ENCODE measurements around the gene PNMA8B. TPM values are rescaled to one million over a fixed set of nuclear protein-coding genes. Genes with fewer than 3 reads are reported as not detected.
A peak's percentile ranks its signal among the peaks of the same experiment; 100 is the strongest.

Gene PNMA8B
- total and polyA plus RNA-seq, 12 donors: 7.6 to 63.4 (median 29.3) TPM

DNA sequence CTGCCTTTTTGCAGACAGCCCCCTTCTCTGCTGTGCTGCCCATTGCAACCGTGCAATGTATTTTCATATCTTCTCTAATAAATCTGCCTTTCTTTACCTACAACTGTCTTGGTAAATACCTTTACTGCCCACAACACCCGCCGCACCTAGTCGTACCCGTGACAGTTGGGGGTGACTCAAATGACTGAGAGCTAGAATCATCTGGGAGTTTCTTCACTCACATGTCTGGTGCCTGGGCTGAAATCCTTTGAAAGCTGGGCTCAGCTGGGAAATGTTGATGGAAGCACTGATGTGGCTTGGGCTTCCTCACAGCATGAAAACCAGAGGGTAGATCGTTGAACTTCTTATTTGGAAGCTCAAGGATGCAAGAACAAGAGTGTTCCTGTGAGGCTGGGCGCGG lies 21.5 kb downstream of the PNMA8B start:
- WGBS, 4 donors: 88 to 93% (median 89%) methylated on average over 7 to 8 of the region's 8 CpGs
- Histone ChIP-seq H3K27me3 (no peaks in the 10 kb centered on the region), H3K4me1 (replicated peaks in 1 of 2) (peaks cover 9 to 14% of the 10 kb centered on the region in 2 donors), H3K4me3 (no peak overlapping the region), H3K36me3 (replicated peaks in 1 of 2) (no peaks in the 10 kb centered on the region), H3K9me3 (replicated peaks in 1 of 3) (no peaks in the 10 kb centered on the region), H3K27ac (no peak overlapping the region)
- TF ChIP-seq, protein P1, sequence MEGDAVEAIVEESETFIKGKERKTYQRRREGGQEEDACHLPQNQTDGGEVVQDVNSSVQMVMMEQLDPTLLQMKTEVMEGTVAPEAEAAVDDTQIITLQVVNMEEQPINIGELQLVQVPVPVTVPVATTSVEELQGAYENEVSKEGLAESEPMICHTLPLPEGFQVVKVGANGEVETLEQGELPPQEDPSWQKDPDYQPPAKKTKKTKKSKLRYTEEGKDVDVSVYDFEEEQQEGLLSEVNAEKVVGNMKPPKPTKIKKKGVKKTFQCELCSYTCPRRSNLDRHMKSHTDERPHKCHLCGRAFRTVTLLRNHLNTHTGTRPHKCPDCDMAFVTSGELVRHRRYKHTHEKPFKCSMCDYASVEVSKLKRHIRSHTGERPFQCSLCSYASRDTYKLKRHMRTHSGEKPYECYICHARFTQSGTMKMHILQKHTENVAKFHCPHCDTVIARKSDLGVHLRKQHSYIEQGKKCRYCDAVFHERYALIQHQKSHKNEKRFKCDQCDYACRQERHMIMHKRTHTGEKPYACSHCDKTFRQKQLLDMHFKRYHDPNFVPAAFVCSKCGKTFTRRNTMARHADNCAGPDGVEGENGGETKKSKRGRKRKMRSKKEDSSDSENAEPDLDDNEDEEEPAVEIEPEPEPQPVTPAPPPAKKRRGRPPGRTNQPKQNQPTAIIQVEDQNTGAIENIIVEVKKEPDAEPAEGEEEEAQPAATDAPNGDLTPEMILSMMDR (IDR thresholded peaks at IDR 0.05): no peak
- TF ChIP-seq POLR2A (IDR thresholded peaks at IDR 0.05): no peak
- intact Hi-C loops (cut with DNase I): no loop called here
- DNase-seq: no peak

DNA sequence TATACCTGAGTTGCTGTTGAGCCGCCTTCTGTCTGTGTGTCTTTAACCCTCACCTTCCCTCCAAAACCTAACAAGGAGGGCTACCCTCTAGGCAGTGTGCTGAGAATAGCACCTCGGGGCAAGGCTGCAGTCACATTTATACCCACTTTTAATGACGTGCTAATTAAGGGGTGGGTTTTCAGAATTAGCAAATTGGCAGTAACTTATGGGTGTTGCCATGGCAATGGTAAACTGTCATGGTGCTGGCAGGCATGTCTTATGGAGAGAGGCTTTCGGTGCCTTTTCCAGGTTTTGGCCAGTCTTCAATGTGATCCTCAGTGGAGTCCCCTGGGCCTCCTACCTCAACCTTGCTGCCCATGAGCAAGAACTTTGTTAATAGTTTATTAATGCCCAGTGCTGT lies 23.1 kb downstream of the PNMA8B start:
- WGBS, 4 donors: 83 to 88% (median 86%) methylated on average over 3 to 4 of the region's 4 CpGs
- H3K4me1 ChIP-seq (replicated peaks in 1 of 2): peaks cover 9 to 14% of the 10 kb centered on the region in 2 donors
- H3K27me3 ChIP-seq: no peaks in the 10 kb centered on the region
- TF ChIP-seq POLR2A (IDR thresholded peaks at IDR 0.05): no peak
- TF ChIP-seq, protein P1 (IDR thresholded peaks at IDR 0.05): no peak
- DNase-seq: no peak
- no peaks in the 10 kb centered on the region for H3K36me3 ChIP-seq (replicated peaks in 1 of 2)
- H3K9me3 ChIP-seq (replicated peaks in 1 of 3): no peaks in the 10 kb centered on the region
- H3K27ac ChIP-seq: no peak overlapping the region
- intact Hi-C loops (cut with DNase I): no loop called here
- no peak overlapping the region for H3K4me3 ChIP-seq

DNA sequence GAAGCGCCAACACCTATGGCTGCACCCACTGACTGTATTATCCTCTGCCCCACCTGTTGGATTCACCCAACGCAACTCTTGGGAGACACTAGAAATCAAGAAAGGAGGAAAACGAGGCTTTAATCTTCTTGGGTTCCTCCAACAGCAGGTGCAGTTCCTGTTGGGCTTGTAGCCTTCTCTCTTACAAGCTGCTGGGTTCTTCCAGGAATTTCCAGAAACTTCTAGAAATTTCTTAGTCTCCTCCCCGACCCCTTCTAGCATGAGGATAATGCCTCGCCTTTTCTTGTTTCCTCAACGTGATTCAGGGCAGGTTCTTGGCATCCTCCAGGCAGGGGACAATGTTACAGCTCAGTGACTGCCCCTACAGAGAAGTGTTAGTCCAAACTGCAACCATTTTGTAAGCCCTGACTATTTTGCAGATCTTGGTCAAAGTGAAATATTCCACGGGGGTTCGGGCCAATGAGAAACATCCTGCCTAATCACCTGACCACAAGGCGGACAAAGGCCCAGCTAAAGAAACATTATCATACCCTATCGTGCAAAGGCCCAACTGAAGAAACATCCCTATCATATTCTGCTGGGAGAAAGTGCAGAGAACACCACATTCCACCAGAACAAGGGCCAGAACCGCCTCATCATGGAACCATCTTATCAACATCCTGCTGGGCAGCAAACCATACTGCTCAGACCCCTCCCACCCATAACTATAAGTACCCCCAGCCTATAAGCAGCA lies 23.7 kb downstream of the PNMA8B start:
- intact Hi-C loops (cut with DNase I): no loop called here
- Histone ChIP-seq H3K27ac (peak overlapping the region in 4 of 5 donors; percentile 68 to 84 (median 72)), H3K27me3 (no peaks in the 10 kb centered on the region), H3K36me3 (replicated peaks in 1 of 2) (no peaks in the 10 kb centered on the region), H3K4me1 (replicated peaks in 1 of 2) (peaks cover 9 to 19% of the 10 kb centered on the region in 2 donors), H3K4me3 (peak overlapping the region in 2 of 4 donors; percentile 29 to 56), H3K9me3 (replicated peaks in 1 of 3) (no peaks in the 10 kb centered on the region)
- no peak for DNase-seq
- TF ChIP-seq POLR2A (IDR thresholded peaks at IDR 0.05): no peak
- TF ChIP-seq, protein P1 (IDR thresholded peaks at IDR 0.05): no peak
- 62 to 72% (median 64%) methylated on average over 9 to 11 of the region's 11 CpGs for WGBS, 4 donors

GRCh38 chr19:46471116-46471733 lies 24.4 kb downstream of the PNMA8B start, which contains the start of gene PNMA8A:
PNMA8A (minus strand) TSS chr19:46471563; CDS start chr19:46471035, 528 bp downstream.
- intact Hi-C loops (cut with DNase I): no loop called here
- DNase-seq: peak; percentile 74 to 91 (median 85)
- Histone ChIP-seq H3K36me3 (replicated peaks in 1 of 2) (no peaks in the 10 kb centered on the region), H3K9me3 (replicated peaks in 1 of 3) (no peaks in the 10 kb centered on the region), H3K27ac (peak within 1 kb of the TSS; percentile 43 to 84 (median 71)), H3K4me1 (replicated peaks in 1 of 2) (peaks cover 9 to 26% of the 10 kb centered on the region in 2 donors), H3K4me3 (peak within 1 kb of the TSS in 2 of 4 donors; percentile 29 to 56), H3K27me3 (no peaks in the 10 kb centered on the region)
- TF ChIP-seq, protein P1 (IDR thresholded peaks at IDR 0.05): peak in 3 of 6 experiments; percentile 34 to 44 (median 43)
- peak; percentile 42 to 71 for TF ChIP-seq POLR2A (IDR thresholded peaks at IDR 0.05)
- 2 to 11% (median 2%) methylated on average over 6 to 56 of the region's 57 CpGs for WGBS, 4 donors
